GM10248 (cell line): Measurements from ENCODE around the gene NGF.
A peak's percentile ranks its signal among the peaks of the same experiment; 100 is the strongest.

Source experiments
- CTCF ChIA-PET: fragments of 300-600 bp; sonication (Branson Sonifier 250); formaldehyde crosslinking; extraction: SDS; loops from one replicate; lab custom pipeline; 2021; ENCODE audit warnings: antibody characterized with exemption; lab: Yijun Ruan, JAX
- POLR2A ChIA-PET: fragments of 350-650 bp; sonication (Branson Sonifier 250); formaldehyde crosslinking; extraction: SDS; loops from one replicate; lab custom pipeline; 2020; ENCODE audit warnings: antibody characterized with exemption; lab: Yijun Ruan, JAX
- DNase-seq: peaks from one replicate; pipeline ENCODE4 v3.0.0; 2012; ENCODE audit errors: extremely low spot score
- TF ChIP-seq, protein P1 (sequence below): IDR thresholded peaks from 2 replicates; pipeline ENCODE4 v1.5.1; 2012; ENCODE audit warnings: mild to moderate bottlenecking, low read depth; ENCODE audit errors: extremely low read depth, missing control alignments, control extremely low read depth

The NGF gene

DNA sequence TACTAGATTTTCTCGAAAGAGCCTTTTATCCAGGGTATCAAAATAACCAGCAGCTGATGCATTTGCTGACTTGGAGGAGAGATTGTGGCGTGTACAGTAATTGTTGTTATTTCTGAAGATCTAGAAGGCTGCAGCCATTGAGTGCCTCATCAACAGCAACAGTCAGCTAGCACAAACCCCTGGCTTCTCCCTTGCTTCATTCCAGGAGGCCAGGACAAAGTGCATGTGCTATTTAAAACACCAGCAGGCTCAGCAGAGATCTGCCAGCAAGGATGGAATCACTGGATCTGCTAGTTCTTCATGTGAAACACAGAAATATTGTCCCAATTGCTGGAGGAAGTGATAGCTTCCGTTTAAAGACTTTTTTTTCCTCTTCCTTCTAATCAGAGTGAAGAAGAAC lies 2.8 kb upstream of the NGF start:
- ChIA-PET POLR2A (no interaction called here), CTCF (interaction anchor here (1.1 kb wide), 1 partner anchor 129 kb away, joined by 3 read pairs; no protein-coding TSS in a partner anchor)
- TF ChIP-seq, protein P1, sequence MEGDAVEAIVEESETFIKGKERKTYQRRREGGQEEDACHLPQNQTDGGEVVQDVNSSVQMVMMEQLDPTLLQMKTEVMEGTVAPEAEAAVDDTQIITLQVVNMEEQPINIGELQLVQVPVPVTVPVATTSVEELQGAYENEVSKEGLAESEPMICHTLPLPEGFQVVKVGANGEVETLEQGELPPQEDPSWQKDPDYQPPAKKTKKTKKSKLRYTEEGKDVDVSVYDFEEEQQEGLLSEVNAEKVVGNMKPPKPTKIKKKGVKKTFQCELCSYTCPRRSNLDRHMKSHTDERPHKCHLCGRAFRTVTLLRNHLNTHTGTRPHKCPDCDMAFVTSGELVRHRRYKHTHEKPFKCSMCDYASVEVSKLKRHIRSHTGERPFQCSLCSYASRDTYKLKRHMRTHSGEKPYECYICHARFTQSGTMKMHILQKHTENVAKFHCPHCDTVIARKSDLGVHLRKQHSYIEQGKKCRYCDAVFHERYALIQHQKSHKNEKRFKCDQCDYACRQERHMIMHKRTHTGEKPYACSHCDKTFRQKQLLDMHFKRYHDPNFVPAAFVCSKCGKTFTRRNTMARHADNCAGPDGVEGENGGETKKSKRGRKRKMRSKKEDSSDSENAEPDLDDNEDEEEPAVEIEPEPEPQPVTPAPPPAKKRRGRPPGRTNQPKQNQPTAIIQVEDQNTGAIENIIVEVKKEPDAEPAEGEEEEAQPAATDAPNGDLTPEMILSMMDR: no peak
- DNase-seq: no peak

DNA sequence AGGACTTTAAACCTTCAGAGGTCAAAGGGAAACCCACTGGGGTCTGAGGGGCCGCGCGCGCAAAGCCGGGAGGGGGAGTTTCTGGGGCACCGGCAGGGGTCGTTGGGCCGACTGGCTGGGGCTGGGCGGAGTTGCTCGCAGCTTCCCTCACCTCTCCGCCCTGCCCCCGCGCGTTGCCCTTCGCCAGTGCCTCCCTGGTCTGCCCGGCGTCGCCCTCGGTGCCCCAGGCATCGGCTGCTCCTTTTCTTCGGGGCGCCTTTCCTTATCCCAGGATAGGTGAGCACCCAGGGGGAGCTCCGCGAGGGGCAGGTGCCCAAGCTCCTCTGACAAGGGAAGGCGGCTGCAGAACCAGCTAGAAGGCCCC lies 390 bp upstream of the NGF start:
- TF ChIP-seq, protein P1: no peak
- DNase-seq: no peak
- POLR2A ChIA-PET: no interaction called here
- CTCF ChIA-PET: interaction anchor here (1.7 kb wide), 1 partner anchor 11 kb away, joined by 7 read pairs; no protein-coding TSS in a partner anchor

DNA sequence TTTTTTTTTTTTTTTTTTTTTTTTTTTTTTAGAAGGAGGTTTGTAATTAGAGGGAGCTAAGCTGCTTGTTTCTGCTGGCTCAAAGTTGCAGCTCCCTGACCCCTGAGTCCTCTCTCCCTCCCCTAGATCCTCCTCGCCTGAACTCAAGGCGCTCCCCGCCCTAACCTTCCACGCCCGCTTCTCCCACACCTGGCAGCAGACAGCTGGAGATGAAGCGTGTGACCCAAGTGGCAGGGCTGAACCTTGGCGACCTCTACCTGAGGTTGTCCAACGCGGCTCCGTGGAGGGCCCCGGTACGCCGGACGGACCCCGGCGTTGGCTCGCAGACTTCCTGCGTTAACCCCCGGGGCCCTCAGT lies 795 bp downstream of the NGF start:
- ChIA-PET CTCF (interaction anchor here (1.0 kb wide), 1 partner anchor 13 kb away, joined by 3 read pairs; no protein-coding TSS in a partner anchor), POLR2A (no interaction called here)
- TF ChIP-seq, protein P1: no peak
- DNase-seq: peak; percentile 7

DNA sequence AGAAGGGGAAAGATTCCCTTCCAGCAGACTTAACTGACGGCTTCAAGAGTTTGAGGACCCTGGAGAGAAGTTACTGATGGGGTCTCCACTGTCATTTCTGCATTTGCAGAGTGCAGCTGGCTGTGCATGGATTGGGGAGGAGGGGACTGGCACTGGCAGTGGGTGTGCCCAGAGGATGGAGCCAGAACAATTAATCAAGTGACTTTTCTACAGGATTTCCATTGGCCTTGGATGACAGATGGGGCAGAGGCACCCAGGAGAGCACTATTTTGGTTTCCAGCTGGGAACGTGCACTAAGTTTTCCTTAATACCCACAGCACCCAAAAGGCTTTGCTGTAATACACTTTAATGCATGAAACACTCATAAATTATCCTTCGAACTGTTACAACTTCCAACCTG lies 1.3 kb downstream of the NGF start:
- CTCF ChIA-PET: interaction anchor here (1.0 kb wide), 1 partner anchor 13 kb away, joined by 3 read pairs; no protein-coding TSS in a partner anchor
- DNase-seq: peak; percentile 7
- TF ChIP-seq, protein P1: no peak
- POLR2A ChIA-PET: no interaction called here

DNA sequence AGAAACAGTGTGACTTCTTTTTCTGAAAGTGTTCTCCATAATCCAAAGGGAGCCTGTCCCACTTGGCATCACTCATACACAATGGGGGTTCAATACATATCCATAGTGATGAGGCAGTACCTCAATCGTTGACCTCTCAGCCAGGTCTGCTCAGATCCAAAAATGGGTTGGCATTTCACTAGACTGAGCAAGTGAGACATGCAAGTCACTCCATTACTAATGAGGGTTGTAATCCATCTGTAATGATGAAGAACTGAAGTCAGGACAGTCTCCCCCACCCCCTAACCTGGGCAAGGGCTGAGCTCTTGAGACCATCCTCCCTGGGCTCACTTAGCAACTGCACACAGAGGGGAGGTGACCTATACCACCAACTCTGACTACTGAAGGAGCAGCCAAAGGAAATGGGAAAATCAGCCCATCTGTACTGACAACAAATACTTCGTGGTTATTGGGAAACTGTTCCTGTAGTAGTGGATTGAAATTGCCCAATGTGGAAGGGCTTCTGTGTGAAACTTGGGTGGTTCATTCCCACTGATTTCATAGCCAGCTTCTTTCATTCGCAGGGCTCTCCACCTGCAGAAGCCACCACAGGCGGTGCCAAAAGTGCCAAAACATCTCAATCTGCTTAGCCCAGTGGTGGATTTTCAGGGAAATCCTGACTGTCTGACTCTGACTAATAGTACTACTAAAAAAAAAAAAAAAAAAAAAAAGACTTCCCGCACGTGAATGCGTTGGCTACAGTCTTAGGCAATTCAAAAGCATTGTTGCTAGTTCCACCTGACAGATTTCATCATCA lies 5.0 kb downstream of the NGF start:
- CTCF ChIA-PET: no interaction called here
- TF ChIP-seq, protein P1: no peak
- no peak for DNase-seq
- POLR2A ChIA-PET: no interaction called here

DNA sequence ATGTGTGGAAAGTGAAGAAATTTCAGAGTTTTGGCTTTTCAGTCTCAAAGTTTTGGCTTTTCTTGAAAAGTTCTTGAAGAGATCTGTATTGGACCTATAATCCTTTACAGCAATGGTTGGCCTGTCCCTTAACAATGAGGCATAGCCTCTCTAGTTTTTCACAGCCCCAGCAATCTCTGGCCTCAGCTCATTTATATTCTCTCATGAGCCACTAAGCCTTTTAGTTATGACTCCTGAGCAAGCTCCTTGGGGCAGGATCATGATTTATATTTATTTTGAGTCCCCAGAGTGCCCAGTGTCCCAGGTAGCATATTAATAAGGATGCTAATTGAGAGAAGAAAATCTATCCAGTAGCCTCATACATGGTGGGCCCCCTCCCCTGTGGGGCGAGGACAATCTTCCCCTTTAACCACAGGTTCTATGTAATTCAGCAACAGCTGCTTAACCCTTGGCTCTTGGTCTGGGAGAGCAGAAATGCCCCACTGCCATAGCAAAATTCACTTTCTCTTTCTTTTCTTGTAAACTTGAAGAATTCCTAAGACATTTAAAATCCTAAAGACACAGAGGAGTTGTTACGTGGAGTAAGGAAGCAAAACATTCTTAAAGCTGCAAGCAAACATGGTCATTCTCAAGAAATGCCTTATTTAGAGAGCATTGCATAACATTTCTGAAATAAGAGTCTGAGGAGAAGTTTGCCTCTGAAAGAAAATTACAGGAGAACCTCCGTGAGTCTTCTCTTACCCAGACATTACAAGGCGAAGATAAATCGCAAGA lies 6.3 kb downstream of the NGF start:
- CTCF ChIA-PET: interaction anchor here (1.2 kb wide), 1 partner anchor 9 kb away, joined by 4 read pairs; no protein-coding TSS in a partner anchor
- POLR2A ChIA-PET: no interaction called here

More for the DNA sequence above, 6.3 kb downstream of the NGF start:
- no peak for DNase-seq
- TF ChIP-seq, protein P1: no peak
